Measurements from ENCODE around the gene HPN.

The HPN gene

GRCh38 chr19:35090506-35091214 lies 49.1 kb downstream of the HPN start:
- Histone ChIP-seq H3K27me3 (ENCODE audit: insufficient read depth, low read depth, severe bottlenecking) (no peaks in the 10 kb centered on the region), H3K36me3 (no peaks in the 10 kb centered on the region), H3K27ac (peak overlapping the region; percentile 21), H3K4me3 (ENCODE audit: low read depth, low read length) (no peak overlapping the region), H3K9me3 (ENCODE audit: severe bottlenecking) (no peaks in the 10 kb centered on the region)
- peak; percentile 78 for DNase-seq
- TF ChIP-seq CTCF (IDR thresholded peaks at IDR 0.05; ENCODE audit: low read depth, low read length), result peak; percentile 64

GRCh38 chr19:35093430-35093829 lies 51.9 kb downstream of the HPN start:
- Histone ChIP-seq H3K27ac (no peak overlapping the region), H3K27me3 (ENCODE audit: insufficient read depth, low read depth, severe bottlenecking) (no peaks in the 10 kb centered on the region), H3K9me3 (ENCODE audit: severe bottlenecking) (no peaks in the 10 kb centered on the region), H3K4me3 (ENCODE audit: low read depth, low read length) (no peak overlapping the region), H3K36me3 (no peaks in the 10 kb centered on the region)
- no peak for TF ChIP-seq CTCF (IDR thresholded peaks at IDR 0.05; ENCODE audit: low read depth, low read length)
- no peak for DNase-seq

- Histone ChIP-seq H3K27me3 (ENCODE audit: insufficient read depth, low read depth, severe bottlenecking) (no peaks in the 10 kb centered on the region), H3K36me3 (no peaks in the 10 kb centered on the region), H3K9me3 (ENCODE audit: severe bottlenecking) (no peaks in the 10 kb centered on the region), H3K4me3 (ENCODE audit: low read depth, low read length) (no peak overlapping the region), H3K27ac (no peak overlapping the region)
- TF ChIP-seq CTCF (IDR thresholded peaks at IDR 0.05; ENCODE audit: low read depth, low read length), result no peak
- no peak for DNase-seq
Measured at GRCh38 chr19:35093941-35094647, 52.6 kb downstream of the HPN start.

GRCh38 chr19:35094656-35095055 lies 53.1 kb downstream of the HPN start:
- Histone ChIP-seq H3K27me3 (ENCODE audit: insufficient read depth, low read depth, severe bottlenecking) (no peaks in the 10 kb centered on the region), H3K36me3 (no peaks in the 10 kb centered on the region), H3K27ac (peak overlapping the region; percentile 87), H3K4me3 (ENCODE audit: low read depth, low read length) (no peak overlapping the region), H3K9me3 (ENCODE audit: severe bottlenecking) (no peaks in the 10 kb centered on the region)
- no peak for TF ChIP-seq CTCF (IDR thresholded peaks at IDR 0.05; ENCODE audit: low read depth, low read length)
- DNase-seq, result no peak

GRCh38 chr19:35095667-35096368 lies 54.3 kb downstream of the HPN start:
- no peaks in the 10 kb centered on the region for H3K27me3 ChIP-seq (ENCODE audit: insufficient read depth, low read depth, severe bottlenecking)

More at GRCh38 chr19:35095667-35096368, 54.3 kb downstream of the HPN start:
- peak; percentile 96 for DNase-seq
- H3K4me3 ChIP-seq (ENCODE audit: low read depth, low read length), result peak overlapping the region; percentile 11; the same call in 1 of the 2 replicates
- peak overlapping the region; percentile 87 for H3K27ac ChIP-seq
- peak; percentile 19; the same call in 1 of the 2 replicates for TF ChIP-seq CTCF (IDR thresholded peaks at IDR 0.05; ENCODE audit: low read depth, low read length)
- no peaks in the 10 kb centered on the region for H3K36me3 ChIP-seq
- no peaks in the 10 kb centered on the region for H3K9me3 ChIP-seq (ENCODE audit: severe bottlenecking)

Measured in WERI-Rb-1 (cell line).